HEK293 (cell line): Measurements from ENCODE around the gene STRA6.
A peak's percentile ranks its signal among the peaks of the same experiment; 100 is the strongest.

Experiments
- GLIS2 ChIP-seq: fragments of 450-650 bp; formaldehyde crosslinking; IDR thresholded peaks from 2 replicates; pipeline ENCODE4 v1.5.1; 2016; ENCODE audit warnings: missing biosample characterization, missing genetic modification characterization
- HOXA7 ChIP-seq: sonication (generic); formaldehyde crosslinking; IDR thresholded peaks from 2 replicates; pipeline ENCODE4 v1.8.1; 2022; ENCODE audit warnings: missing genetic modification reagents, borderline replicate concordance
- INSM2 ChIP-seq: fragments of 450-650 bp; formaldehyde crosslinking; IDR thresholded peaks from 2 replicates; pipeline ENCODE4 v1.5.1; 2016; ENCODE audit warnings: missing biosample characterization, missing genetic modification characterization
- KLF1 ChIP-seq: fragments of 450-650 bp; formaldehyde crosslinking; IDR thresholded peaks from 2 replicates; pipeline ENCODE4 v1.5.1; 2016; ENCODE audit warnings: missing biosample characterization, missing genetic modification characterization
- PRDM2 ChIP-seq: fragments of 450-650 bp; formaldehyde crosslinking; IDR thresholded peaks from 2 replicates; pipeline ENCODE4 v1.5.1; 2016; ENCODE audit warnings: missing biosample characterization, missing genetic modification characterization, borderline replicate concordance
- ZBTB44 ChIP-seq: fragments of 450-650 bp; IDR thresholded peaks from 2 replicates; pipeline ENCODE4 v1.5.1; 2018; ENCODE audit warnings: missing biosample characterization, mild to moderate bottlenecking, missing genetic modification characterization
- ZBTB48 ChIP-seq: fragments of 450-650 bp; formaldehyde crosslinking; IDR thresholded peaks from 2 replicates; pipeline ENCODE4 v1.5.1; 2016; ENCODE audit warnings: missing biosample characterization, missing genetic modification characterization
- ZBTB8A ChIP-seq: fragments of 450-650 bp; formaldehyde crosslinking; IDR thresholded peaks from 2 replicates; pipeline ENCODE4 v1.5.1; 2016; ENCODE audit warnings: missing biosample characterization, missing genetic modification characterization
- ZNF214 ChIP-seq: fragments of 450-650 bp; formaldehyde crosslinking; IDR thresholded peaks from 2 replicates; pipeline ENCODE4 v1.5.1; 2017; ENCODE audit warnings: missing biosample characterization, mild to moderate bottlenecking, missing genetic modification characterization, borderline replicate concordance
- ZNF23 ChIP-seq: fragments of 450-650 bp; formaldehyde crosslinking; IDR thresholded peaks from 2 replicates; pipeline ENCODE4 v1.5.1; 2016; ENCODE audit warnings: missing biosample characterization, missing genetic modification characterization, borderline replicate concordance
- ZNF280C ChIP-seq: fragments of 450-650 bp; formaldehyde crosslinking; IDR thresholded peaks from 2 replicates; pipeline ENCODE4 v1.5.1; 2016; ENCODE audit warnings: missing biosample characterization, missing genetic modification characterization
- ZNF37A ChIP-seq: fragments of 450-650 bp; IDR thresholded peaks from 2 replicates; pipeline ENCODE4 v1.5.1; 2018; ENCODE audit warnings: missing biosample characterization, missing genetic modification characterization
- ZNF391 ChIP-seq: fragments of 450-650 bp; formaldehyde crosslinking; IDR thresholded peaks from 2 replicates; pipeline ENCODE4 v1.5.1; 2016; ENCODE audit warnings: low read depth, missing biosample characterization, missing genetic modification characterization, borderline replicate concordance
- ZNF394 ChIP-seq: fragments of 450-650 bp; formaldehyde crosslinking; IDR thresholded peaks from 2 replicates; pipeline ENCODE4 v1.5.1; 2016; ENCODE audit warnings: missing biosample characterization, missing genetic modification characterization, mild to moderate bottlenecking, moderate library complexity, borderline replicate concordance
- ZNF518A ChIP-seq: fragments of 450-650 bp; formaldehyde crosslinking; conservative IDR thresholded peaks from 2 replicates; pipeline ENCODE4 v1.5.1; 2016; ENCODE audit warnings: low read depth, missing biosample characterization, missing genetic modification characterization
- ZNF658 ChIP-seq: fragments of 450-650 bp; formaldehyde crosslinking; IDR thresholded peaks from 2 replicates; pipeline ENCODE4; 2016; ENCODE audit warnings: missing biosample characterization, missing genetic modification characterization
- ZNF76 ChIP-seq: fragments of 450-650 bp; formaldehyde crosslinking; IDR thresholded peaks from 2 replicates; pipeline ENCODE4; 2016; ENCODE audit warnings: low read depth, missing biosample characterization, missing genetic modification characterization, borderline replicate concordance
- ZNF837 ChIP-seq: fragments of 450-650 bp; formaldehyde crosslinking; IDR thresholded peaks from 2 replicates; pipeline ENCODE4 v1.5.1; 2016; ENCODE audit warnings: missing biosample characterization, missing genetic modification characterization
- ZSCAN4 ChIP-seq: fragments of 450-650 bp; formaldehyde crosslinking; IDR thresholded peaks from 2 replicates; pipeline ENCODE4 v1.5.1; 2017; ENCODE audit warnings: missing biosample characterization, missing genetic modification characterization

STRA6 gene

GRCh38 chr15:74240002-74240568 is 37.5 kb upstream of the STRA6 start (continued):
- TF ChIP-seq ZNF76 (tag by site-specific recombination) (peak; percentile 46; the same call in 1 of the 2 replicates), ZNF394 (tag by site-specific recombination) (no peak), ZNF658 (tag by site-specific recombination) (no peak), ZNF280C (tag by site-specific recombination) (no peak), HOXA7 (CRISPR knock-in tag) (no peak), ZNF23 (tag by site-specific recombination) (no peak), ZNF837 (tag by site-specific recombination) (no peak), GLIS2 (tag by site-specific recombination) (peak; percentile 86), ZBTB44 (tag by site-specific recombination) (peak; percentile 78), ZNF391 (tag by site-specific recombination) (no peak), INSM2 (no peak), ZNF518A (tag by site-specific recombination) (no peak), ZBTB48 (tag by site-specific recombination) (no peak; the same call in 1 of the 2 replicates), KLF1 (tag by site-specific recombination) (no peak), ZNF37A (tag by site-specific recombination) (no peak), ZBTB8A (tag by site-specific recombination) (peak; percentile 94), ZSCAN4 (no peak), ZNF214 (no peak), PRDM2 (tag by site-specific recombination) (no peak)
